GM21717 (cell line): Measurements from ENCODE around the gene IQSEC1.
A peak's percentile ranks its signal among the peaks of the same experiment; 100 is the strongest.

Experiments used
- ATAC-seq: cut with Tn5 transposase; IDR thresholded peaks from one replicate; pipeline ENCODE4 v1.9.1; 2021; ENCODE audit warnings: mild to moderate bottlenecking, moderate library complexity; ENCODE audit not compliant: unreplicated experiment

IQSEC1 gene

GRCh38 chr3:13051581-13051980, 21.6 kb downstream of the IQSEC1 start:
- ATAC-seq, result no peak

GRCh38 chr3:13051066-13051465, 22.2 kb downstream of the IQSEC1 start:
- ATAC-seq, result no peak

DNA sequence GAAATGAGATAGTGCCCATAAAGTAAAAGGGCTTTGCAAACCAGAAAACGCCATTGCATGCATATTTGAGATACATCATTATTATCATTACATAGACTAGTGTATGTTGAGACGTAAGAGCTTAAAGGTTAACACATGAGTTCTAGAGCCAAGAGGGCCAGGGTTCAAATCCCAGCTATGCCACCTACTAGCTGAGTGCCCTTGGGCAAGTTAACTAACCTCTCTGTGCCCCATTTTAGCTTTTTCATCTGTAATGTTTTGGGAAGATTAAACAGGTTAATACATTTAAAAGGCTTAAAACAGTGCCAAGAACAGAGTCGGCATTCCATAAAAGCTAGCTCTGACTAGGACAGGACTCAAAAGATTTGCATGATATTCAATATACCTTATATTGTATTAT, 22.8 kb downstream of the IQSEC1 start:
- ATAC-seq, result no peak

DNA sequence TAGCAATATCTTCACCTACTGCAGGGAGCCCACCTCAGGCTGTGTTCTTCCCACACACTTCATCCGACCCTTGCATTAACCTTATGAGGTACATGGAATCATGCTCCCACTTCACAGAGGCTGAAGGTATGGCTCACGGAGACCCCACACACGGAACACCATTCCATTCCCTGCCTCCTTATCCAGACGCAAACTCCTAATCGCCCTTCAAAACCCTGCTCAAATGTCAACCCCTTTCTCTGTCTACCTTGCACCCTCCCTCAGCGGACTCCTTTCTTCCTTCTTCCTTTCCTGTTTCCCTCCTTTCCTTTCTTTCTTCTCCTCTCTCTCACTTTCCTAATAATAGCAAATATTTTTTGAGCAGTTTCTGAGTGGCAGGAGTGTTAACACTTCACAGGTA, 23.8 kb downstream of the IQSEC1 start:
- ATAC-seq, result no peak

- ATAC-seq, result no peak
Measured at GRCh38 chr3:13047296-13048165, 25.7 kb downstream of the IQSEC1 start.

GRCh38 chr3:13046569-13047274, 26.5 kb downstream of the IQSEC1 start:
- peak; percentile 16 for ATAC-seq

DNA sequence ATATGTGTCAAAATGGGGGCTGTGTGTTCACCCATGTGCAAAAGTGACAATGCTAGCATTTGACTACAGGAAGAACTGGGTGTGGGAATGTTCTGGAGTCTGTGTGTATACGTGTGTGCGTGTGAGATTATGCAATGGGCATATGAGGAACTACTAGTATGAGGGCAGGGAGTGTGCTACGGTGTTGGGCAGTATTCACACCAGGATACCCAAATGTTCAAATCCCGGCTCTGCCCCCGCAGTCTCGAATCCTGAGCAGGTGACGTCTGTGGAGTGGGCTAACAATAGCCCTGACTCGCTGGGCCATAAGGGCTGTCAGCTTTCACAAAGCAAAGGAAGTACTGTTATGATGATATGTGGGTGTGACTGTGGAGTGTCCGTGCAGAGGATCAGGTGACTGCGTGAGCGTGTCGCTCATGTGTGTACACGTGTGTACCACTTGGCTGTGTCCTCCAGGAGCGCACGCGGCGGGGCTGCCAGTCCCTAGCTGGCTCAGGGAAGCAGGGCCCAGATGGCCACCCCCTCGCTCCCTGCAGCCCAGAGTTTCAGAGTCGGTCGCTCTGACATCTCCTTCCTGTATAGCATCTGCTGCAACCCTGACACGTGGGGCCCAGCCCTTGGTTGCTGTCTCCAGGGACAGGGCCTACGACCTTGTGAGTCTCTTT, 27.2 kb downstream of the IQSEC1 start:
- ATAC-seq, result peak; percentile 77

DNA sequence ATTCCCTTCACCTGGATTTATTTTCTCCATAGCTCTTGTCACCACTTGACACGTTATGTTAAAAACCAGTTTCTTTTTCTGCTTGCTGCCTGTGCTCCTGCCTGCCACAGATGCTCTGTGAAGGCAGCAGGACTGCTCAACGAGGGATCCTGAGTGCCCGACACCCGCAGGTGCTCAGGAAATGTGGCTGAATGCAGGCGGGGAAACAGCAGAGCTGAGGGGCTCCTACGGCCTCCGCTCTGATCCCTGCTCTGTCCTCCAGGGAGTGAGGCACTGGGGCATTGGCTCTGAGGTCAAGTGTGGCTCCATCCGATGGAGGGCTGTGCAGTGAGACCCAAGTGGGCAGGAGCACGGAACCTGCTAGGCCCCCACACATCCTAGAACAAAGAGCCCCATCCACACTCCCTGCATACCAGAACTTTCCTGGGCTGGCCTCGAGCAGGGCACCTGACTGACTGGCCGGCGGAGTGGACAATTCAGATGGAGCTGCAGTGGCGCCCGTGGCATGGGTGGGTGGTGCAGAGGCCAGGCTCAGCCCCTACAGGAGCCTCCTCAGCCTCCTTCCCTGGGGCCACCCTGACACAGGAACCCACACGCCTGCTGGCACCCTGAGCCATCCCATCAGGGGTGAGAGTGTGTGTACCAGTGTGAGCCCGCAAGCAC, 27.9 kb downstream of the IQSEC1 start:
- peak; percentile 12 for ATAC-seq

DNA sequence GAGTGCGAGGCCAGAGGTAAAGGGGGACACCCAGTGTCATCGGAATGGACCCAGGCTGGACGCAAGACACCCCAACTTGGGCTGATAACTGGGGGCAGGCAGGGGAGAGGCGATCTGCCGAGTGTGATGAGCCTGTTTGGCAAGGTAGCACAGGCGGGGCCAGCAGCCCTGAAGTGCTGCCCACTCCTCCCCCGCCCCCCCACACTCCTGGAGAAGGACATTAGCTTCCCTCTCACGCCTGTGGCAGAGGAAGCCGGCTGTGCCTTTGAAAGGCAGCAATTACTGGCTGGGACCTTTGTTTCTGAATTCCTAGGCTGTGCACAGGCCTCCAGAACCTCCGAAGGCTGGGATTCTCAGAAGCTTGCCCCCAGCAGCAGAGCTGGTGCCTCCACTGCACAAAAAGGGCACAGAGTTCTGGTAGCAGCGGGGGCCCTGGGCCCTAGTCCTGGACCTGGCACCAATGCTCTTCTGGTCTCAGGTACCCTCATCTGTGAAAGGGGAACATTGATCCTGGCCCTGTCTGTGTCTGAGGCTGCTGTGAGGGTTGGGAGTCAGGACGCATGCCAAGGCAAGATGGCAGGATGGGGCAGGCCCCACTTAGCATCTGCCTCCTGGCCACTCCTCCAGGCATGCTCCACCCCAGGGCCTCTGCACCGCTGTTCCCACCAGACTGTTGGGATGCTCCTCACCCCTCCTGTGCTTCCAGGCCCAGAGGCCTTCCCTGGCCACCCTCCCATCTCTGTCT, 28.6 kb downstream of the IQSEC1 start:
- ATAC-seq, result no peak

- ATAC-seq, result no peak
Measured at GRCh38 chr3:13043656-13044055, 29.6 kb downstream of the IQSEC1 start.

- no peak for ATAC-seq
Measured at GRCh38 chr3:13042715-13043271, 30.4 kb downstream of the IQSEC1 start.

GRCh38 chr3:13042127-13042701, 31.0 kb downstream of the IQSEC1 start:
- ATAC-seq, result no peak

DNA sequence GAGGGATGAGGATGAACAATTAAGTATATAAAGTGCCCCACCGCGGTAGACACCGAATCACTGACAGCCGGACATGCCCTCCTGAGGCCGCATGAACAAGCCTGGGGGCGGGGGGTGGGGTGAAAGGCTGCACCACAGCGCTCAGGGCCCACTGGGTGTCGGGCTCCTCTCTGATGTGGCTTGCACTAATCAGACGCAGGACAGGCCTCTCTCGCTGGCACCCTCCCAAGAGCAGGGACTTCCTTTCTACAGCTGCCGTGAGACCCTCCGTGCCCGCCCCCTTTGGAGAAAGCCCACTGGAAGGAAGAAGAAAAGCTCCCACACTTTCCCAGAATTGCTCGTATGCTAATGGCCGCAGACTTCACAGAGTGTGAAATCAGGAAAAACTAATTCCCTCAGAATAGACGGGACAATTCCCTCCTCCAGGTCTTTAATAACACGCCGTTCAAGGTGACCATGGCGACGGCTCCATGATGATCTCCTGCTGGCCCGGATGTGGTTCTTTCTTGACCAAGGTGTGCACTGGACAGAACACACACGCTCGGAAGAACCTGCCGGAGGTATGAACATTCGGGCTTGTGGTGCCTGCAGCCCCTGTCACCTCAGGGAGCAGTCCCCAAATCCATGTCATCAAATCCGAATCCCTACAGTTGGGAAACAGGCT, 32.0 kb downstream of the IQSEC1 start:
- no peak for ATAC-seq

GRCh38 chr3:13040361-13041074, 32.7 kb downstream of the IQSEC1 start:
- ATAC-seq, result peak; percentile 90

DNA sequence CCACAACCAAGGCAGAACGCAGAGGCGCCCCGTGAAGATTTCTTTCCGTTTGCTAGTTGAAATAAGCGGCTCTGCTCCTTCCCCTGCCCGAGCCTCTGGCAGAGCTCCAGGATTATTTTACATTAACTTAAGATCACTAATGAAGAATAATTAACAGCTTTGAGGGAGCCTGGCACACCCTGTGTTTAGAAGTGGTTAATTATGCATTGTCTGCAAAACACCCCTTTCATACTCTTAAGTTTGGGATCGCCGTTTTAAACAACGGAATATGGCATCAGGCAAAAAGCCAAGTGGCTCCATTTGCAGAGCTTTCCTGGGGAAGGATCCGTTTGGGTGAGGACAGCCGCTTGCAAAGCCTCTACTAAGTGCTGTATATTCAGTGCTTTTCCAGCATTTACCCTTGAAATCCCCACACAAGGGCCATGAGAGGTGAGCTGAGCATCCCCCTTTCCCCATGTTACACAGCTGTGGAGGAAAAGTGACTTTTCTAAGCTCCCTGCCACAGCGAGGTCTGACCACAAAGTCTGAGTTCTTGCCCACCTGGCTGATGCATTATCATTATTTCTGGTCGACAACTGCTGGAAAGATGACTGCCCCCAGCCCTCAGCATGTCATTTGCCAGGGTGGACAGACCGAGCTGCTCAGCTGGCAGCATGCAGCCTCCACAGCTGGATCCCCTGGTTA, 33.9 kb downstream of the IQSEC1 start:
- no peak for ATAC-seq

- no peak for ATAC-seq
Measured at GRCh38 chr3:13037458-13038117, 35.6 kb downstream of the IQSEC1 start.

- no peak for ATAC-seq
Measured at GRCh38 chr3:13034861-13035260, 38.4 kb downstream of the IQSEC1 start.
